GM21447 (cell line): ENCODE measurements around the gene MMP13.
"Not testable (repeated sequence)": the region's sequence is repeated elsewhere in the genome, so short reads cannot be mapped to it uniquely, and the experiment has no call there.

ENCODE experiments used
- ATAC-seq: cut with Tn5 transposase; IDR thresholded peaks from one replicate; pipeline ENCODE4 v1.9.1; 2021; ENCODE audit not compliant: unreplicated experiment

MMP13 gene

DNA sequence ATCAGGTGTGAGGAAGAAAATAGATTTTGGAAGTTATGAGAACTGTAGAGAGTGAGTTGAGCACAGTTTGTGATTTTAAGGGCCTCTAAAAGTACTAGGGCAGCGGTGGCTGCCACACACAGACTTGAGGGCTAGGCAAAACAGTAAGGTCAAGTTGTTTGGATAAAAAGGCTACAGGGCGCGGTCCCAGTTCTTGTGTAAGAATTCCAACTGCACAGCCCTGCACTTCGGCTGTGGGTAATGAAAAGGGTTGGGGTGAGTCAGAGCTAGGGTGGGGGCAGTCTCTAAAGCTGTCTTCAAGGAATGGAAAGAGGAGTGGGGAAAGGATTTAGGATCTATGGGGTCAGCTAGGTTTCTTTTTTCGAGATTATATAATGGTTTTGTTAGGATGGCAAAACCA lies 49.7 kb downstream of the MMP13 start:
- not testable (repeated sequence) for ATAC-seq

DNA sequence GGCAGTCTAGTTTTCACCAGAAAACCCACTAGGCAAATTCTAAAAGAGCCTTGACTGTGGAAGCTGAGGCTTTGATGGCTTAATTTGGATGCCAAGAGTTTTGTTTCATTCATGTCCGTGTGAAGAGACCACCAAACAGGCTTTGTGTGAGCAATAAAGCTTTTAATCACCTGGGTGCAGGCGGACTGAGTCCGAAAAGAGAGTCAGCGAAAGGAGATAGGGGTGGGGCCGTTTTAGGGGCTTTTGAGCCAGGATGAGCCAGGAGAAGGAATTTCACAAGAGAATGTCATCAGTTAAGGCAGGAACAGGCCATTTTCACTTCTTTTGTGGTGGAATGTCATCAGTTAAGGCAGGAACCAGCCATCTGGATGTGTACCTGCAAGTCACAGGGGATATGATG lies 51.6 kb downstream of the MMP13 start:
- ATAC-seq: not testable (repeated sequence)

DNA sequence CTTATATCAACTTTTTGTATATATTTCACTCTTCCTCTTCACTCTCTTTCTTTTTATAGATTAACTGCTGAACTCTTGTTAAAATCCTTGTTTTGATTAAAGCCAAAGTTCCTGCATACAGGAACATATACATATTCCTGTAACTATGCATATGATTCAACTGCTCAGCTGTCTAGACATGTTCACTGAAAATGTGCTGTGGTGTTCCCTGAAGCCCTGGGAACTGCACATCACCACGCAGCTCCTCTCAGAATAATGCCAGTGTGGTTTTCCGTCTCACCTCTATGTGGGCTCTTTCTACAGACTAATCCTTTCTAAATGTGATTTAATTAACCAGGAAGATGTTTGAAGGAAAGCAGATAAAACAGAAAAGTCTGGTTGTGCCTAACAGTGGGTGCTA lies 55.2 kb downstream of the MMP13 start:
- ATAC-seq: no peak
